ENCODE results near the gene GNAQ. TPM values are rescaled to one million over a fixed set of nuclear protein-coding genes. Genes with fewer than 3 reads are reported as not detected.
"Not testable (repeated sequence)": the region's sequence is repeated elsewhere in the genome, so short reads cannot be mapped to it uniquely, and the experiment has no call there.

The GNAQ gene
- polyA plus RNA-seq, 1 experiment: 21.4 TPM

- no peak for TF ChIP-seq CTCF (IDR thresholded peaks at IDR 0.05; ENCODE audit: insufficient read depth, low read depth, low read length)
- POLR2A ChIA-PET: interaction anchor here (0.6 kb wide), 1 partner anchor 245 kb away, joined by 8 read pairs; no protein-coding TSS in a partner anchor
- CTCF ChIA-PET: interaction anchor here (0.9 to 1.2 kb wide), 2 partner anchors 11 to 29 kb away, joined by 3 to 4 read pairs; no protein-coding TSS in a partner anchor
Observed at GRCh38 chr9:78064075-78064474, 32.5 kb upstream of the GNAQ start.

GRCh38 chr9:78062710-78063109, 31.1 kb upstream of the GNAQ start:
- Histone ChIP-seq H3K27me3 (ENCODE audit: control insufficient read depth, insufficient read depth, low read length) (no peaks in the 10 kb centered on the region), H3K36me3 (ENCODE audit: control insufficient read depth, insufficient read depth, low read length) (no peaks in the 10 kb centered on the region), H3K4me3 (ENCODE audit: low read depth, low read length) (no peak overlapping the region)
- DNase-seq (ENCODE audit: low read depth): no peak
- ChIA-PET POLR2A (no interaction called here), CTCF (interaction anchor here (1.1 kb wide), 1 partner anchor 27 kb away, joined by 3 read pairs; no protein-coding TSS in a partner anchor)
- no peak for TF ChIP-seq CTCF (IDR thresholded peaks at IDR 0.05; ENCODE audit: insufficient read depth, low read depth, low read length)

More at GRCh38 chr9:78064075-78064474, 32.5 kb upstream of the GNAQ start:
- H3K27me3 ChIP-seq (ENCODE audit: control insufficient read depth, insufficient read depth, low read length): no peaks in the 10 kb centered on the region
- no peak for DNase-seq (ENCODE audit: low read depth)
- no peaks in the 10 kb centered on the region for H3K36me3 ChIP-seq (ENCODE audit: control insufficient read depth, insufficient read depth, low read length)
- H3K4me3 ChIP-seq (ENCODE audit: low read depth, low read length): no peak overlapping the region

DNA sequence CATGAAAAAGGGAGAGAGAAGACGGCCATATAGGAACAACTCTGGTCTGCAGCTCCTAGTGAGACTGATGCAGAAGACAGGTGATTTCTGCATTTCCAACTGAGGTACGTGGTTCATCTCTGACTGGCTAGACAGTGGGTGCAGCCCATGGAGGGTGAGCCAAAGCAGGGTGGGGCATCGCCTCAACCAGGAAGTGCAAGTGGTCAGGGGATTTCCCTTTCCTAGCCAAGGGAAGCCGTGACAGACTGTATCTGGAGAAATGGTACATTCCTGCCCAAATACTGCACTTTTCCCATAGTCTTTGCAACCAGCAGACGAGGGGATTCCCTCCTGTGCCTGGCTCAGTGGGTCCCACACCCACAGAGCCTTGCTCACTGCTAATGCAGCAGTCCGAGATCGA, 22.6 kb upstream of the GNAQ start:
- H3K4me3 ChIP-seq (ENCODE audit: low read depth, low read length); DNase-seq (ENCODE audit: low read depth); H3K36me3 ChIP-seq (ENCODE audit: control insufficient read depth, insufficient read depth, low read length); H3K27me3 ChIP-seq (ENCODE audit: control insufficient read depth, insufficient read depth, low read length); POLR2A ChIA-PET: not testable (repeated sequence)
- CTCF ChIA-PET: interaction anchor here (1.4 to 1.5 kb wide), 2 partner anchors 61 to 67 kb away, joined by 4 read pairs; no protein-coding TSS in a partner anchor

DNA sequence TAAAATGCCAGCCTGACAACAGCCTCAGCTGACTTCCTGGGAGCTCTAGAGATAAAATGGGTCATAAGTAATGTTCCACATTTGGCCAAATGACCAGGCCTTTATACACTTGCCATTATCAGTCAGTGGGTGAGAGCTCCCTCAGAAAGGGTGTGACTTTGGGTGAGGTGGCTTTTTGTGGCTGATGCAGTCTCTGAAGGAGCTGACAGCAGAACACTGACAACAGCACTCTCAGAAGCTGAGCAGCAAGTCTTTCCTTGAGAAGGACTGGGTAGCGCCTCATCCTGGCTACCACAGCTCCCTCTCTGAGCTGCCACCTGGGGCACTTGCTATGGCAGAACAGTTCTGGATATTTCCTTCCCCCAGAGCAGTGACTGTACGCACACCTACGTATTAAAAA, 22.0 kb upstream of the GNAQ start:
- Histone ChIP-seq H3K36me3 (ENCODE audit: control insufficient read depth, insufficient read depth, low read length) (no peaks in the 10 kb centered on the region), H3K4me3 (ENCODE audit: low read depth, low read length) (no peak overlapping the region), H3K27me3 (ENCODE audit: control insufficient read depth, insufficient read depth, low read length) (no peaks in the 10 kb centered on the region; the same call in 1 of the 2 replicates)
- no peak for DNase-seq (ENCODE audit: low read depth)
- ChIA-PET POLR2A (no interaction called here), CTCF (interaction anchor here (0.9 to 1.5 kb wide), 4 partner anchors 10 to 68 kb away, joined by 3 to 4 read pairs (median 4); no protein-coding TSS in a partner anchor)
- TF ChIP-seq CTCF (IDR thresholded peaks at IDR 0.05; ENCODE audit: insufficient read depth, low read depth, low read length): no peak

DNA sequence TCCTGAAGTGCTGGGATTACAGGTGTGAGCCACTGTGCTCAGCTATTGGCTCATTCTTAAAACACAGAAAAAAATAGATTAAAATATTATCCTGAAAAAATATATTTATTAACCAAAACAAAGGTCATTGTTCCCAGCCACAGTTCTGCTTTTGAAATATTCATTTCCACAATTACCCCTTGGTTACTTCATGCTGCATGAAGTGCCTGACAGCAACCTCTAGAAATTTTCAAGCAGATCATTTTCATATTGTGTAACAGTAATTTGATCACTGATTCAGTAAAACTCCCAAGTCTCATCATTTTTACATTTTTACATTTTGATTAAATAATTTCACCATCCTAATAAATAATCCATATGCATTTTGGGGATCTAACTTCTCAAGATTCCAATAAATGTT, 18.8 kb upstream of the GNAQ start:
- no peak for TF ChIP-seq CTCF (IDR thresholded peaks at IDR 0.05; ENCODE audit: insufficient read depth, low read depth, low read length)
- ChIA-PET CTCF (interaction anchor here (1.6 kb wide), 1 partner anchor 15 kb away, joined by 3 read pairs; no protein-coding TSS in a partner anchor), POLR2A (interaction anchor here (0.6 kb wide), 1 partner anchor 9 kb away, joined by 9 read pairs; no protein-coding TSS in a partner anchor)
- H3K4me3 ChIP-seq (ENCODE audit: low read depth, low read length): no peak overlapping the region
- H3K27me3 ChIP-seq (ENCODE audit: control insufficient read depth, insufficient read depth, low read length): no peaks in the 10 kb centered on the region; the same call in 1 of the 2 replicates
- no peak for DNase-seq (ENCODE audit: low read depth)
- no peaks in the 10 kb centered on the region for H3K36me3 ChIP-seq (ENCODE audit: control insufficient read depth, insufficient read depth, low read length)

DNA sequence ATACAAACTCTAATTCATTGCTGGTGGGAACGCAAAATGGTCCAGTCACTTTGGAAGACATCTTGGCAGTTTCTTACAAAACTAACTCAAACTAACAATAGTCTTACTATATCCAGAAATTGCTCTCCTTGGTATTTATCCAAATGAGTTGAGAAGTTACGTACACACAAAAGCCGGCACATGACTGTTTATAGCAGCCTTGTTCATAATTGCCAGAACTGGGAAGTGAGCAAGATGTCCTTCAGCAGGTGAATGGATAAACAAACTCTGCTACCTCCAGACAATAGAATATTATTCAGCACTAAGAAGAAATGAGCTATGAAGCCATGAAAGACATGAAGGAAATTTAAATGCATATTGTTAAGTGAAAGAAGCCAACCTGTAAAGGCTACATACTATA, 17.9 kb upstream of the GNAQ start:
- Histone ChIP-seq H3K4me3 (ENCODE audit: low read depth, low read length) (no peak overlapping the region), H3K36me3 (ENCODE audit: control insufficient read depth, insufficient read depth, low read length) (no peaks in the 10 kb centered on the region), H3K27me3 (ENCODE audit: control insufficient read depth, insufficient read depth, low read length) (peaks cover 1% of the 10 kb centered on the region; the same call in 1 of the 2 replicates)
- DNase-seq (ENCODE audit: low read depth): no peak
- CTCF ChIA-PET: interaction anchor here (1.6 kb wide), 1 partner anchor 14 kb away, joined by 3 read pairs; no protein-coding TSS in a partner anchor
- TF ChIP-seq CTCF (IDR thresholded peaks at IDR 0.05; ENCODE audit: insufficient read depth, low read depth, low read length): no peak
- POLR2A ChIA-PET: no interaction called here

Measured in BJ (cell line).